Measurements from ENCODE around the gene PTPN14. TPM values are rescaled to one million over a fixed set of nuclear protein-coding genes. Genes with fewer than 3 reads are reported as not detected.

The PTPN14 gene
- total RNA-seq, 1 experiment from 2014 or later = 243 TPM

GRCh38 chr1:214439352-214440119 lies 111.9 kb downstream of the PTPN14 start:
- intact Hi-C loops (cut with micrococcal nuclease) = loop anchor here (1.0 to 2.0 kb wide), 5 partner anchors 8 to 112 kb away; partner anchors contain the start of gene PTPN14
- ChIA-PET POLR2A (interaction anchor here (0.5 to 15.7 kb wide), 47 partner anchors 8 to 1648 kb away, joined by 3 to 843 read pairs (median 4); partner anchors contain the start of genes KCTD3, NSL1, PTPN14 and TATDN3), CTCF (interaction anchor here (0.6 to 7.3 kb wide), 23 partner anchors 8 to 1119 kb away, joined by 3 to 67 read pairs (median 4); partner anchors contain the start of gene PTPN14)
- no peaks in the 10 kb centered on the region for H3K27me3 Mint-ChIP-seq (ENCODE audit: insufficient read depth, unreplicated experiment)
- peak overlapping the region; percentile 99 for H3K27ac Mint-ChIP-seq (ENCODE audit: low read depth, unreplicated experiment)
- no peaks in the 10 kb centered on the region for H3K9me3 Mint-ChIP-seq (ENCODE audit: unreplicated experiment)
- H3K4me3 Mint-ChIP-seq (ENCODE audit: unreplicated experiment) = peak overlapping the region; percentile 65
- TSS peak; percentile 94 for BruUV-seq (replicated peaks)
- peaks cover 61% of the 10 kb centered on the region for H3K36me3 Mint-ChIP-seq (ENCODE audit: insufficient read depth, unreplicated experiment)
- peak; percentile 100 for DNase-seq (ENCODE audit: unreplicated experiment)
- no peak for TF ChIP-seq CTCF (IDR thresholded peaks at IDR 0.05; ENCODE audit: unreplicated experiment)
- peaks cover 61% of the 10 kb centered on the region for H3K4me1 Mint-ChIP-seq (ENCODE audit: insufficient read depth, unreplicated experiment)

GRCh38 chr1:214438530-214438929 lies 112.9 kb downstream of the PTPN14 start:
- BruUV-seq (replicated peaks) = no TSS peak
- Mint-ChIP-seq H3K4me1 (ENCODE audit: insufficient read depth, unreplicated experiment) (peaks cover 63% of the 10 kb centered on the region), H3K4me3 (ENCODE audit: unreplicated experiment) (peak overlapping the region; percentile 65), H3K36me3 (ENCODE audit: insufficient read depth, unreplicated experiment) (peaks cover 65% of the 10 kb centered on the region), H3K9me3 (ENCODE audit: unreplicated experiment) (no peaks in the 10 kb centered on the region), H3K27ac (ENCODE audit: low read depth, unreplicated experiment) (peak overlapping the region; percentile 99), H3K27me3 (ENCODE audit: insufficient read depth, unreplicated experiment) (no peaks in the 10 kb centered on the region)
- ChIA-PET POLR2A (interaction anchor here (0.7 to 15.7 kb wide), 31 partner anchors 8 to 1647 kb away, joined by 3 to 843 read pairs (median 8); partner anchors contain the start of genes KCTD3, NSL1, PTPN14 and TATDN3), CTCF (interaction anchor here (0.7 to 7.3 kb wide), 16 partner anchors 9 to 177 kb away, joined by 3 to 67 read pairs (median 7); partner anchors contain the start of gene PTPN14)
- no peak for DNase-seq (ENCODE audit: unreplicated experiment)
- intact Hi-C loops (cut with micrococcal nuclease) = no loop called here
- no peak for TF ChIP-seq CTCF (IDR thresholded peaks at IDR 0.05; ENCODE audit: unreplicated experiment)

- peak overlapping the region; percentile 99 for H3K27ac Mint-ChIP-seq (ENCODE audit: low read depth, unreplicated experiment)
- ChIA-PET CTCF (interaction anchor here (0.5 to 7.3 kb wide), 7 partner anchors 11 to 177 kb away, joined by 3 to 50 read pairs (median 25); partner anchors contain the start of gene PTPN14), POLR2A (interaction anchor here (0.9 to 15.7 kb wide), 17 partner anchors 9 to 1056 kb away, joined by 3 to 843 read pairs (median 15); partner anchors contain the start of gene PTPN14)
- H3K9me3 Mint-ChIP-seq (ENCODE audit: unreplicated experiment) = no peaks in the 10 kb centered on the region
- no peaks in the 10 kb centered on the region for H3K27me3 Mint-ChIP-seq (ENCODE audit: insufficient read depth, unreplicated experiment)
- BruUV-seq (replicated peaks) = no TSS peak
- DNase-seq (ENCODE audit: unreplicated experiment) = no peak
- H3K4me3 Mint-ChIP-seq (ENCODE audit: unreplicated experiment) = peak overlapping the region; percentile 65
- peaks cover 65% of the 10 kb centered on the region for H3K36me3 Mint-ChIP-seq (ENCODE audit: insufficient read depth, unreplicated experiment)
- TF ChIP-seq CTCF (IDR thresholded peaks at IDR 0.05; ENCODE audit: unreplicated experiment) = no peak
- H3K4me1 Mint-ChIP-seq (ENCODE audit: insufficient read depth, unreplicated experiment) = peaks cover 68% of the 10 kb centered on the region
- intact Hi-C loops (cut with micrococcal nuclease) = no loop called here
Measured at GRCh38 chr1:214438075-214438474, 113.3 kb downstream of the PTPN14 start.

GRCh38 chr1:214435867-214436266 lies 115.5 kb downstream of the PTPN14 start:
- no peak for DNase-seq (ENCODE audit: unreplicated experiment)
- no peaks in the 10 kb centered on the region for H3K27me3 Mint-ChIP-seq (ENCODE audit: insufficient read depth, unreplicated experiment)
- no peak overlapping the region for H3K4me3 Mint-ChIP-seq (ENCODE audit: unreplicated experiment)
- peaks cover 71% of the 10 kb centered on the region for H3K4me1 Mint-ChIP-seq (ENCODE audit: insufficient read depth, unreplicated experiment)
- intact Hi-C loops (cut with micrococcal nuclease) = no loop called here
- no TSS peak for BruUV-seq (replicated peaks)
- H3K36me3 Mint-ChIP-seq (ENCODE audit: insufficient read depth, unreplicated experiment) = peaks cover 59% of the 10 kb centered on the region
- peak overlapping the region; percentile 53 for H3K27ac Mint-ChIP-seq (ENCODE audit: low read depth, unreplicated experiment)
- CTCF ChIA-PET = interaction anchor here (1.0 kb wide), 1 partner anchor 36 kb away, joined by 5 read pairs; no protein-coding TSS in a partner anchor
- no peak for TF ChIP-seq CTCF (IDR thresholded peaks at IDR 0.05; ENCODE audit: unreplicated experiment)
- POLR2A ChIA-PET = interaction anchor here (1.1 to 15.7 kb wide), 4 partner anchors 14 to 138 kb away, joined by 3 to 843 read pairs (median 5); no protein-coding TSS in a partner anchor
- no peaks in the 10 kb centered on the region for H3K9me3 Mint-ChIP-seq (ENCODE audit: unreplicated experiment)

Measured in MCF 10A (cell line).